ENCODE measurements around the gene GMPS.

DNA sequence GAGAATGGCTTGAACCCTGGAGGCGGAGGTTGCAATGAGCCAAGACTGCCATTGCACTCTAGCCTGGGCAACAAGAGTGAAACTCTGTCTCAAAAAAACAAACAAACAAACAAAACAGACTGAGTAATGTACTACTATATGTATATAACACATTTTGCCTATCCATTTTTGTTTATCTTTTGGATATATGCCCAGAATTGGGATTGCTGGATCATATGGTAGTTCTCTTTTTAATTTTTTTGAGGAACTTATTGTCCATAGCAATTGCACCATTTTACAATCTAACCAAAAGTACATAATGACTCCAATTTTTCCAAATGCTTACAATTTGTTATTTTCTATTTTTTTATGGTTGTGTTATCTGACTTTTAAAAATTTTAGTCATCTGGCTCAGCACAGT, 47.3 kb downstream of the GMPS start:
- no peak for TF ChIP-seq TBP (CRISPR knock-in tag; IDR thresholded peaks at IDR 0.05)
- TF ChIP-seq ELF4 (CRISPR knock-in tag; IDR thresholded peaks at IDR 0.05; ENCODE audit: borderline replicate concordance): no peak
- TF ChIP-seq ZNF274 (CRISPR knock-in tag; IDR thresholded peaks at IDR 0.05): no peak
- no peak for TF ChIP-seq CBFB (CRISPR knock-in tag; IDR thresholded peaks at IDR 0.05)
- no peak for TF ChIP-seq ZNF746 (CRISPR knock-in tag; IDR thresholded peaks at IDR 0.05)
- TF ChIP-seq AFF4 (CRISPR knock-in tag; IDR thresholded peaks at IDR 0.05): no peak
- TF ChIP-seq, protein P1, sequence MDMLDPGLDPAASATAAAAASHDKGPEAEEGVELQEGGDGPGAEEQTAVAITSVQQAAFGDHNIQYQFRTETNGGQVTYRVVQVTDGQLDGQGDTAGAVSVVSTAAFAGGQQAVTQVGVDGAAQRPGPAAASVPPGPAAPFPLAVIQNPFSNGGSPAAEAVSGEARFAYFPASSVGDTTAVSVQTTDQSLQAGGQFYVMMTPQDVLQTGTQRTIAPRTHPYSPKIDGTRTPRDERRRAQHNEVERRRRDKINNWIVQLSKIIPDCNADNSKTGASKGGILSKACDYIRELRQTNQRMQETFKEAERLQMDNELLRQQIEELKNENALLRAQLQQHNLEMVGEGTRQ (IDR thresholded peaks at IDR 0.05; ENCODE audit: low read depth, low read length): no peak
- TF ChIP-seq, protein P1 (CRISPR knock-in tag; IDR thresholded peaks at IDR 0.05; ENCODE audit: borderline replicate concordance): no peak
- no peak for TF ChIP-seq POLR2A (IDR thresholded peaks at IDR 0.05; ENCODE audit: insufficient read depth in 1 of 2, low read depth in 2 of 2, low read length in 2 of 2)
